OCI-LY1 (cell line): Measurements from ENCODE around the gene AADACL4.
A peak's percentile ranks its signal among the peaks of the same experiment; 100 is the strongest.

ENCODE experiments used
- H2AFZ ChIP-seq: fragments of 200-600 bp; sonication (generic), shearing (Covaris generic); 2 replicates; pipeline ENCODE4 v1.6.0; 2014; ENCODE audit warnings: antibody characterized with exemption, mild to moderate bottlenecking, low read length
- H3F3A ChIP-seq: fragments of 200-600 bp; sonication (generic), shearing (Covaris generic); 2 replicates; pipeline ENCODE4 v1.6.0; 2014; ENCODE audit warnings: mild to moderate bottlenecking, antibody characterized with exemption, low read length, moderate library complexity; ENCODE audit not compliant: insufficient read depth
- H3K27ac ChIP-seq: fragments of 200-600 bp; sonication (generic); 2 replicates; pipeline ENCODE4 v1.5.1; 2014; ENCODE audit warnings: low read length, mixed run types, mild to moderate bottlenecking, low read depth; ENCODE audit not compliant: poor library complexity, severe bottlenecking
- H3K27me3 ChIP-seq: fragments of 200-600 bp; sonication (generic); 2 replicates; pipeline ENCODE4 v1.6.0; 2014; ENCODE audit warnings: antibody characterized with exemption, mild to moderate bottlenecking, low read length, moderate library complexity; ENCODE audit not compliant: insufficient read depth
- H3K36me3 ChIP-seq: fragments of 200-600 bp; sonication (generic); 2 replicates; pipeline ENCODE4 v1.6.1; 2014; ENCODE audit warnings: mild to moderate bottlenecking, antibody characterized with exemption, low read length, moderate library complexity, mixed read lengths; ENCODE audit not compliant: insufficient read depth
- H3K4me1 ChIP-seq: fragments of 200-600 bp; sonication (generic); 2 replicates; pipeline ENCODE4 v1.5.1; 2014; ENCODE audit warnings: mild to moderate bottlenecking, low read length, moderate library complexity; ENCODE audit not compliant: insufficient read depth, severe bottlenecking
- H3K4me2 ChIP-seq: fragments of 200-600 bp; sonication (generic), shearing (Covaris generic); 2 replicates; pipeline ENCODE4 v1.6.1; 2014; ENCODE audit warnings: low read length
- H3K4me3 ChIP-seq: fragments of 200-600 bp; sonication (generic); 2 replicates; pipeline ENCODE4 v1.5.1; 2014; ENCODE audit warnings: low read length, low read depth, mild to moderate bottlenecking, mixed read lengths; ENCODE audit not compliant: poor library complexity, severe bottlenecking
- H3K79me2 ChIP-seq: fragments of 200-600 bp; shearing (Covaris generic); 2 replicates; pipeline ENCODE4 v1.6.1; 2016; ENCODE audit warnings: mixed run types, low read length, mixed read lengths; ENCODE audit not compliant: insufficient read depth
- H3K9ac ChIP-seq: fragments of 200-600 bp; sonication (generic), shearing (Covaris generic); 2 replicates; pipeline ENCODE4 v1.6.1; 2014; ENCODE audit warnings: mild to moderate bottlenecking, low read length, mixed read lengths
- H3K9me2 ChIP-seq: fragments of 200-600 bp; sonication (generic), shearing (Covaris generic); 2 replicates; pipeline ENCODE4 v1.6.1; 2014; ENCODE audit warnings: low read depth, mild to moderate bottlenecking, low read length, mixed read lengths
- H3K9me3 ChIP-seq: fragments of 200-600 bp; shearing (Covaris generic); 2 replicates; pipeline ENCODE4 v1.6.1; 2014; ENCODE audit warnings: low read length, mixed read lengths
- H4K20me1 ChIP-seq: fragments of 200-600 bp; sonication (generic), shearing (Covaris generic); 2 replicates; pipeline ENCODE4 v1.6.0; 2016; ENCODE audit warnings: mild to moderate bottlenecking, low read length; ENCODE audit not compliant: insufficient read depth
- EZH2 ChIP-seq: fragments of 200-600 bp; sonication (generic), shearing (Covaris generic); IDR thresholded peaks from 2 replicates; pipeline ENCODE4 v1.8.0; 2017; ENCODE audit warnings: borderline replicate concordance, mixed run types, mild to moderate bottlenecking, antibody characterized with exemption, low read length, moderate library complexity, mixed read lengths
- TF ChIP-seq, protein P1 (sequence below): fragments of 200-600 bp; sonication (generic), shearing (Covaris generic); IDR thresholded peaks from 2 replicates; pipeline ENCODE4 v1.5.1; 2017; ENCODE audit warnings: mild to moderate bottlenecking, antibody characterized with exemption, low read length, moderate library complexity, mixed read lengths

The AADACL4 gene

GRCh38 chr1:12658531-12659453, 14.9 kb downstream of the AADACL4 start:
- H3K27me3 ChIP-seq: no peaks in the 10 kb centered on the region; the same call in 1 of the 2 replicates

DNA sequence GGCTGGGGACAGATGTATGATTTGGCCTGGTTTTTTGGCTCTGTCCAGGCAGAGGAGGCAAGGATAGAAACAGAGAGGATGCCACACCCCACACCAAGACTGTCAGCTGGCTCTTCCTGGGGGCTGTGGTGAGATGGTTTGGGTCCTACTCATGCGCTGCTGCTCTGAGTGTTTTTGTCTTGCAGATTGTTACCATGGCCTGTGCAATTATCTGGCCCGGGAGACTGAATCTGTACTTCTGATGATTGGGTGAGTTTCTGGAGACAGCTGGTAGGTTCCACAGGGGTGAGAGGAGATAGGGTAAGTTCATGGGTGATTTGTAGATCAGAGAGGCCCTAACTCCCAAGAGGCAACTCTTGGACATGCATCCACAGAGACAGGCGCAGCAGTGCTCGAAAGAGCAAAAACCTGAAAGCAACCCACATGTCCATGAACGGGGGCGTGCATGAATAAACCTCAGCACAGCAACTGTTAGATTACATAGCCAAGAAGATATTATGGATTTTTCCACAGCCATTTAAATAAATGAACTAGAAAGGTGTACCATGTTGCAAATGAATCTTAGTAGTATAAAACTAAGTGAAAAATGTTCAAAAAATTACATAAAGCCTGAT, 17.8 kb downstream of the AADACL4 start:
- Histone ChIP-seq H3K36me3 (no peaks in the 10 kb centered on the region), H3K27me3 (no peaks in the 10 kb centered on the region; the same call in 1 of the 2 replicates), H3K9me2 (no peaks in the 10 kb centered on the region), H3F3A (no peaks in the 10 kb centered on the region), H4K20me1 (no peaks in the 10 kb centered on the region), H3K9ac (no peak overlapping the region), H3K27ac (no peak overlapping the region), H2AFZ (no peak overlapping the region), H3K79me2 (no peaks in the 10 kb centered on the region), H3K4me3 (no peak overlapping the region), H3K4me2 (no peak overlapping the region), H3K9me3 (no peaks in the 10 kb centered on the region), H3K4me1 (no peaks in the 10 kb centered on the region)
- TF ChIP-seq, protein P1, sequence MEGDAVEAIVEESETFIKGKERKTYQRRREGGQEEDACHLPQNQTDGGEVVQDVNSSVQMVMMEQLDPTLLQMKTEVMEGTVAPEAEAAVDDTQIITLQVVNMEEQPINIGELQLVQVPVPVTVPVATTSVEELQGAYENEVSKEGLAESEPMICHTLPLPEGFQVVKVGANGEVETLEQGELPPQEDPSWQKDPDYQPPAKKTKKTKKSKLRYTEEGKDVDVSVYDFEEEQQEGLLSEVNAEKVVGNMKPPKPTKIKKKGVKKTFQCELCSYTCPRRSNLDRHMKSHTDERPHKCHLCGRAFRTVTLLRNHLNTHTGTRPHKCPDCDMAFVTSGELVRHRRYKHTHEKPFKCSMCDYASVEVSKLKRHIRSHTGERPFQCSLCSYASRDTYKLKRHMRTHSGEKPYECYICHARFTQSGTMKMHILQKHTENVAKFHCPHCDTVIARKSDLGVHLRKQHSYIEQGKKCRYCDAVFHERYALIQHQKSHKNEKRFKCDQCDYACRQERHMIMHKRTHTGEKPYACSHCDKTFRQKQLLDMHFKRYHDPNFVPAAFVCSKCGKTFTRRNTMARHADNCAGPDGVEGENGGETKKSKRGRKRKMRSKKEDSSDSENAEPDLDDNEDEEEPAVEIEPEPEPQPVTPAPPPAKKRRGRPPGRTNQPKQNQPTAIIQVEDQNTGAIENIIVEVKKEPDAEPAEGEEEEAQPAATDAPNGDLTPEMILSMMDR: no peak
- TF ChIP-seq EZH2: no peak

More at GRCh38 chr1:12658531-12659453, 14.9 kb downstream of the AADACL4 start:
- Histone ChIP-seq H3K36me3 (no peaks in the 10 kb centered on the region), H3F3A (no peaks in the 10 kb centered on the region), H3K4me1 (no peaks in the 10 kb centered on the region), H4K20me1 (no peaks in the 10 kb centered on the region), H3K9ac (no peak overlapping the region), H3K4me3 (no peak overlapping the region), H3K27ac (no peak overlapping the region), H3K9me2 (no peaks in the 10 kb centered on the region), H3K4me2 (no peak overlapping the region), H2AFZ (no peak overlapping the region), H3K9me3 (no peaks in the 10 kb centered on the region), H3K79me2 (no peaks in the 10 kb centered on the region)
- TF ChIP-seq, protein P1: peak; percentile 91
- TF ChIP-seq EZH2: no peak

DNA sequence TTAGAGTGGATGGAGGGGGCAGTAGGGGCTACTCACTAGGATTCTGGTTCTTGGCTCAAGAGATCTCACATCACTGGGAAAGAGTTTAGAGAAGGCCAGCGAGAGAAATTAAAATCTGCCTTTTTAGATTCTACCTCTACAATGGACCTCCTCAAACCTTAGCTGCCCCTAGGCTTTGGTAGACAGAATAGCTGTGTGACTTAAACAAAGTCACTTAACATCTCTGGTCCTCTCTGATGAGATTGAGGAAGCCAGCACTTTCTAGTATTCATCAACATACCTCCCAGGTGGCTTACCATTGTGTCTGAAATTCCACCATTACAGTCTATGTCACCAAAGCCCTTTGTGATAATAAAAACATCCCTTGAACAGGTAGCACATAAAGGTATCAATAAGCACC, 18.7 kb downstream of the AADACL4 start:
- H4K20me1 ChIP-seq: no peaks in the 10 kb centered on the region
- no peak overlapping the region for H2AFZ ChIP-seq
- H3K27me3 ChIP-seq: no peaks in the 10 kb centered on the region; the same call in 1 of the 2 replicates
- no peak overlapping the region for H3K27ac ChIP-seq
- H3K9me3 ChIP-seq: no peaks in the 10 kb centered on the region
- no peaks in the 10 kb centered on the region for H3K9me2 ChIP-seq
- no peak overlapping the region for H3K9ac ChIP-seq
- no peaks in the 10 kb centered on the region for H3K79me2 ChIP-seq
- no peak overlapping the region for H3K4me3 ChIP-seq
- TF ChIP-seq, protein P1: no peak
- no peak for TF ChIP-seq EZH2
- no peak overlapping the region for H3K4me2 ChIP-seq
- no peaks in the 10 kb centered on the region for H3F3A ChIP-seq
- no peaks in the 10 kb centered on the region for H3K4me1 ChIP-seq
- no peaks in the 10 kb centered on the region for H3K36me3 ChIP-seq
